Measurements from ENCODE around the gene CTNND2. TPM values are rescaled to one million over a fixed set of nuclear protein-coding genes. Genes with fewer than 3 reads are reported as not detected.

Gene CTNND2
- total RNA-seq, 1 experiment from 2014 or later = 7.0 TPM

- TF ChIP-seq CTCF (conservative IDR thresholded peaks at IDR 0.05) = no peak
- Histone ChIP-seq H3K18ac (ENCODE audit: insufficient read length, low read depth, low read length) (no peak overlapping the region), H3K79me2 (ENCODE audit: insufficient read depth, low read length) (no peaks in the 10 kb centered on the region), H3K9ac (ENCODE audit: extremely low read depth, insufficient read length, low read length) (no peak overlapping the region), H3K4me2 (ENCODE audit: insufficient read depth, insufficient read length, low read length) (no peak overlapping the region), H3K23ac (ENCODE audit: insufficient read length, low read depth, low read length) (no peak overlapping the region), H2BK120ac (ENCODE audit: low read depth, low read length, poor library complexity, severe bottlenecking) (no peak overlapping the region), H3K27ac (ENCODE audit: insufficient read length, low read depth, low read length) (no peak overlapping the region), H2BK20ac (ENCODE audit: low read depth, low read length, poor library complexity, severe bottlenecking) (no peak overlapping the region), H3K27me3 (ENCODE audit: insufficient read depth, low read length) (no peaks in the 10 kb centered on the region), H2AFZ (ENCODE audit: low read length) (no peak overlapping the region), H4K20me1 (ENCODE audit: control insufficient read depth, insufficient read depth, insufficient read length) (no peaks in the 10 kb centered on the region), H2BK12ac (ENCODE audit: insufficient read length, low read depth, low read length) (no peak overlapping the region), H3T11ph (ENCODE audit: low read length) (no peak overlapping the region), H2BK5ac (ENCODE audit: insufficient read length, low read length) (no peak overlapping the region), H2AK5ac (ENCODE audit: insufficient read length, low read length) (no peak overlapping the region), H3K4me1 (ENCODE audit: insufficient read depth, low read length) (no peaks in the 10 kb centered on the region), H3K56ac (ENCODE audit: insufficient read length, low read depth, low read length) (no peak overlapping the region), H3K23me2 (ENCODE audit: insufficient read length, low read depth, low read length, poor library complexity, severe bottlenecking) (no peaks in the 10 kb centered on the region), H4K91ac (ENCODE audit: insufficient read length, low read depth, low read length) (no peak overlapping the region), H4K8ac (replicated peaks; ENCODE audit: insufficient read length, low read depth, low read length) (no peak overlapping the region), H3K4ac (ENCODE audit: low read depth, low read length) (no peak overlapping the region), H4K5ac (ENCODE audit: insufficient read length, low read depth, low read length) (no peak overlapping the region), H3K9me3 (ENCODE audit: control insufficient read depth, low read depth, low read length) (no peaks in the 10 kb centered on the region), H2BK15ac (ENCODE audit: low read depth, low read length) (no peak overlapping the region), H3K79me1 (ENCODE audit: insufficient read depth, low read depth, low read length, poor library complexity, severe bottlenecking) (no peaks in the 10 kb centered on the region), H3K14ac (ENCODE audit: insufficient read depth, low read length) (no peak overlapping the region)
- Mint-ChIP-seq H3K27ac (no peak overlapping the region), H3K27me3 (ENCODE audit: low read depth) (no peaks in the 10 kb centered on the region; the same call in 1 of the 2 replicates), H3K9me3 (no peaks in the 10 kb centered on the region; a peak in 1 of 5 replicates), H3K4me1 (peaks cover 4 to 6% of the 10 kb centered on the region in 2 experiments; a peak in 2 of 4 replicates), H3K36me3 (ENCODE audit: insufficient read depth in 1 of 3, low read depth in 3 of 3) (no peaks in the 10 kb centered on the region), H3K4me3 (no peak overlapping the region)
- WGBS (ENCODE audit: extremely low coverage, insufficient read length, low lambda C conversion rate) = no CpG with 5 or more reads among the region's 2 CpGs
- DNase-seq = no peak
These were observed 610.7 kb downstream of the CTNND2 start for GRCh38 chr5:11293523-11293922.
